Measurements from ENCODE around the gene LSAMP.

DNA sequence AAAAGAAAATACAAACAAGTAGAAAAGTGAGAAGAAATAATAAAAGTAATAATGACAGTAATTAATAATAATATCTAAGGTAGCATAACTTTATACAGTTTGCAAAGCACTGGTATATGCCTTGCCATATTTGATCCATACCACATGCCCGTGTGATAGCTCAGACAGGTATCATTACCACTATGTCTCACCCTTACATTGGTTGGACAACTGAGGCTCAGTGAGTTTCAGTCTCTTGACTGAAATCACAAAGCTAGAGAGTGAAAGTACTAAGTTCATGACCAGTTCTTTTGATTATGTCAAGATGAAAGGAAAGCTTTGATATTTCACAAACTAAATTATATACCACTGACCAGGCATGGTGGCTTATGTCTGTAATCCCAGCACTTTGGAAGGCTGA, 413.1 kb downstream of the LSAMP start:
- TF ChIP-seq POLR2A (IDR thresholded peaks at IDR 0.05) = no peak
- TF ChIP-seq, protein P1, sequence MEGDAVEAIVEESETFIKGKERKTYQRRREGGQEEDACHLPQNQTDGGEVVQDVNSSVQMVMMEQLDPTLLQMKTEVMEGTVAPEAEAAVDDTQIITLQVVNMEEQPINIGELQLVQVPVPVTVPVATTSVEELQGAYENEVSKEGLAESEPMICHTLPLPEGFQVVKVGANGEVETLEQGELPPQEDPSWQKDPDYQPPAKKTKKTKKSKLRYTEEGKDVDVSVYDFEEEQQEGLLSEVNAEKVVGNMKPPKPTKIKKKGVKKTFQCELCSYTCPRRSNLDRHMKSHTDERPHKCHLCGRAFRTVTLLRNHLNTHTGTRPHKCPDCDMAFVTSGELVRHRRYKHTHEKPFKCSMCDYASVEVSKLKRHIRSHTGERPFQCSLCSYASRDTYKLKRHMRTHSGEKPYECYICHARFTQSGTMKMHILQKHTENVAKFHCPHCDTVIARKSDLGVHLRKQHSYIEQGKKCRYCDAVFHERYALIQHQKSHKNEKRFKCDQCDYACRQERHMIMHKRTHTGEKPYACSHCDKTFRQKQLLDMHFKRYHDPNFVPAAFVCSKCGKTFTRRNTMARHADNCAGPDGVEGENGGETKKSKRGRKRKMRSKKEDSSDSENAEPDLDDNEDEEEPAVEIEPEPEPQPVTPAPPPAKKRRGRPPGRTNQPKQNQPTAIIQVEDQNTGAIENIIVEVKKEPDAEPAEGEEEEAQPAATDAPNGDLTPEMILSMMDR (IDR thresholded peaks at IDR 0.05) = no peak

Data from esophagus squamous epithelium (tissue), 4 donors.